Natural killer cell (primary cell): ENCODE results near the gene LINC00632. TPM values are rescaled to one million over a fixed set of nuclear protein-coding genes. Genes with fewer than 3 reads are reported as not detected.
A peak's percentile ranks its signal among the peaks of the same experiment; 100 is the strongest.

Experiments used
- ATAC-seq, 3 donors: fragments of 150-1000 bp in 2 of 3; fragments of 200-7000 bp in 1 of 3; cut with Tn5 transposase; 1 replicate in 1 of 3; 2 replicates in 2 of 3; pipeline ENCODE4 v1.10.0; 2021; ENCODE audit warnings: mild to moderate bottlenecking in 2 of 3, moderate library complexity in 2 of 3
- DNase-seq, 2 donors: peaks; one replicate each; pipeline versions ENCODE4 v3.0.0 to v3.0.0-alpha.2; 2013 to 2021; ENCODE audit warnings: mixed read lengths in 1 of 2
- H3K27ac ChIP-seq: one replicate; pipeline ENCODE4 v1.5.1; 2013; ENCODE audit warnings: mild to moderate bottlenecking, low read length
- H3K27me3 ChIP-seq: one replicate; pipeline ENCODE4 v1.6.1; 2013; ENCODE audit warnings: low read length; ENCODE audit not compliant: control insufficient read depth, insufficient read depth
- H3K36me3 ChIP-seq: one replicate; pipeline ENCODE4 v1.6.1; 2013; ENCODE audit warnings: low read length; ENCODE audit not compliant: control insufficient read depth, insufficient read depth
- H3K4me1 ChIP-seq: one replicate; pipeline ENCODE4 v1.6.1; 2013; ENCODE audit warnings: low read length; ENCODE audit not compliant: control insufficient read depth, insufficient read depth
- H3K4me3 ChIP-seq: one replicate; pipeline ENCODE4 v1.5.1; 2013; ENCODE audit warnings: low read length
- H3K9me3 ChIP-seq: one replicate; pipeline ENCODE4 v1.6.1; 2013; ENCODE audit warnings: low read length; ENCODE audit not compliant: control insufficient read depth, insufficient read depth
- H3K27ac Mint-ChIP-seq, 2 donors: one replicate each; pipeline ENCODE4 v1.8.0; 2022; ENCODE audit warnings: mild to moderate bottlenecking in 2 of 2, mixed read lengths in 2 of 2, moderate library complexity in 1 of 2
- H3K27me3 Mint-ChIP-seq, 2 donors: one replicate each; pipeline ENCODE4 v1.8.0; 2022; ENCODE audit warnings: low read depth in 2 of 2, mixed read lengths in 2 of 2
- H3K36me3 Mint-ChIP-seq: one replicate; pipeline ENCODE4 v1.8.0; 2022; ENCODE audit warnings: mixed read lengths
- H3K4me1 Mint-ChIP-seq, 2 donors: one replicate each; pipeline ENCODE4 v1.8.0; 2022; ENCODE audit warnings: mixed read lengths in 2 of 2
- H3K4me3 Mint-ChIP-seq: one replicate; pipeline ENCODE4 v1.8.0; 2022; ENCODE audit warnings: mild to moderate bottlenecking, moderate library complexity, mixed read lengths
- H3K9me3 Mint-ChIP-seq, 2 donors: one replicate each; pipeline ENCODE4 v1.8.0; 2022; ENCODE audit warnings: mixed read lengths in 2 of 2
- WGBS: methylation state at CpG from one replicate; pipeline ENCODE4 v1.1.7; 2013; ENCODE audit warnings: missing lambda C conversion rate; ENCODE audit not compliant: insufficient coverage; 5-methylcytosine and 5-hydroxymethylcytosine counted together
- intact Hi-C: fragments of 100-400 bp; cut with micrococcal nuclease; formaldehyde crosslinking; loops from one replicate; pipeline ENCODE4 v1.14.2; 2022
- total RNA-seq, 4 donors: library from RNA; stranded (reverse); fragments of 120-200 nt in 1 of 4; gene quantifications; one replicate each; pipeline versions ENCODE4 v1.2.3 to v1.2.4, GENCODE V29; 2013 to 2022
- TF ChIP-seq, protein P1 (sequence below): fragments of 200-600 bp; IDR thresholded peaks from one replicate; pipeline ENCODE4 v1.8.0; 2022; ENCODE audit warnings: antibody characterized with exemption

LINC00632 gene
- total RNA-seq, 3 donors from 2014 or later (not counting 1 experiment from before 2014, with no cell fraction given), result 0.12 to 0.43 (median 0.16) TPM

- TF ChIP-seq, protein P1, sequence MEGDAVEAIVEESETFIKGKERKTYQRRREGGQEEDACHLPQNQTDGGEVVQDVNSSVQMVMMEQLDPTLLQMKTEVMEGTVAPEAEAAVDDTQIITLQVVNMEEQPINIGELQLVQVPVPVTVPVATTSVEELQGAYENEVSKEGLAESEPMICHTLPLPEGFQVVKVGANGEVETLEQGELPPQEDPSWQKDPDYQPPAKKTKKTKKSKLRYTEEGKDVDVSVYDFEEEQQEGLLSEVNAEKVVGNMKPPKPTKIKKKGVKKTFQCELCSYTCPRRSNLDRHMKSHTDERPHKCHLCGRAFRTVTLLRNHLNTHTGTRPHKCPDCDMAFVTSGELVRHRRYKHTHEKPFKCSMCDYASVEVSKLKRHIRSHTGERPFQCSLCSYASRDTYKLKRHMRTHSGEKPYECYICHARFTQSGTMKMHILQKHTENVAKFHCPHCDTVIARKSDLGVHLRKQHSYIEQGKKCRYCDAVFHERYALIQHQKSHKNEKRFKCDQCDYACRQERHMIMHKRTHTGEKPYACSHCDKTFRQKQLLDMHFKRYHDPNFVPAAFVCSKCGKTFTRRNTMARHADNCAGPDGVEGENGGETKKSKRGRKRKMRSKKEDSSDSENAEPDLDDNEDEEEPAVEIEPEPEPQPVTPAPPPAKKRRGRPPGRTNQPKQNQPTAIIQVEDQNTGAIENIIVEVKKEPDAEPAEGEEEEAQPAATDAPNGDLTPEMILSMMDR, result no peak
- Mint-ChIP-seq H3K36me3 (no peaks in the 10 kb centered on the region), H3K27ac (no peak overlapping the region), H3K27me3 (peaks cover 0 to 11% of the 10 kb centered on the region in 2 donors), H3K4me3 (no peak overlapping the region), H3K9me3 (no peaks in the 10 kb centered on the region), H3K4me1 (peaks cover 0 to 4% of the 10 kb centered on the region in 2 donors)
- no peaks in the 10 kb centered on the region for H3K9me3 ChIP-seq
- DNase-seq, result no peak
- H3K27me3 ChIP-seq, result no peaks in the 10 kb centered on the region
- H3K4me1 ChIP-seq, result no peaks in the 10 kb centered on the region
- no peak overlapping the region for H3K27ac ChIP-seq
- 65% methylated on average over 4 of the region's 6 CpGs for WGBS
- no peaks in the 10 kb centered on the region for H3K36me3 ChIP-seq
- no peak overlapping the region for H3K4me3 ChIP-seq
- ATAC-seq, result no peak
- intact Hi-C loops, result no loop called here
Observed at GRCh38 chrX:140756941-140757340, 47.4 kb downstream of the LINC00632 start.

- ATAC-seq (peak in 1 of 3 donors; percentile 61), DNase-seq (peak in 1 of 2 donors; percentile 51)
- Histone ChIP-seq H3K4me1 (peaks cover 5% of the 10 kb centered on the region), H3K9me3 (no peaks in the 10 kb centered on the region), H3K27me3 (no peaks in the 10 kb centered on the region), H3K4me3 (no peak overlapping the region), H3K36me3 (no peaks in the 10 kb centered on the region), H3K27ac (no peak overlapping the region)
- Mint-ChIP-seq H3K9me3 (no peaks in the 10 kb centered on the region), H3K27me3 (peaks cover 5 to 31% of the 10 kb centered on the region in 2 donors), H3K4me3 (peak overlapping the region; percentile 51), H3K4me1 (peaks cover 0 to 14% of the 10 kb centered on the region in 2 donors), H3K36me3 (no peaks in the 10 kb centered on the region), H3K27ac (peak overlapping the region in 1 of 2 donors; percentile 49)
- TF ChIP-seq, protein P1, result no peak
- intact Hi-C loops, result no loop called here
- WGBS, result 0% methylated on average over 1 of the region's 7 CpGs
Observed at GRCh38 chrX:140762061-140762460, 52.5 kb downstream of the LINC00632 start.

- no peak for ATAC-seq
- intact Hi-C loops, result no loop called here
- Histone ChIP-seq H3K27ac (no peak overlapping the region), H3K27me3 (no peaks in the 10 kb centered on the region), H3K9me3 (no peaks in the 10 kb centered on the region), H3K36me3 (no peaks in the 10 kb centered on the region), H3K4me1 (peaks cover 5% of the 10 kb centered on the region), H3K4me3 (no peak overlapping the region)
- WGBS, result 2% methylated on average over 29 of the region's 31 CpGs
- Mint-ChIP-seq H3K4me1 (peaks cover 0 to 14% of the 10 kb centered on the region in 2 donors), H3K36me3 (no peaks in the 10 kb centered on the region), H3K27ac (no peak overlapping the region), H3K4me3 (no peak overlapping the region), H3K27me3 (peaks cover 5 to 28% of the 10 kb centered on the region in 2 donors), H3K9me3 (no peaks in the 10 kb centered on the region)
- TF ChIP-seq, protein P1, result no peak
- peak in 1 of 2 donors; percentile 4 for DNase-seq
Observed at GRCh38 chrX:140764401-140764919, 54.9 kb downstream of the LINC00632 start.
